Activated naive CD8-positive, alpha-beta T cell (primary cell): ENCODE results near the gene ZNF655.
"Not testable (repeated sequence)": the region's sequence is repeated elsewhere in the genome, so short reads cannot be mapped to it uniquely, and the experiment has no call there.

Experiments used
- H3K27ac Mint-ChIP-seq: one replicate; pipeline ENCODE4 v1.8.0; 2021; ENCODE audit warnings: mixed read lengths
- H3K27me3 Mint-ChIP-seq: one replicate; pipeline ENCODE4 v1.8.0; 2021; ENCODE audit warnings: mixed read lengths
- H3K36me3 Mint-ChIP-seq: one replicate; pipeline ENCODE4 v1.8.0; 2021; ENCODE audit warnings: mixed read lengths
- H3K4me1 Mint-ChIP-seq: one replicate; pipeline ENCODE4 v1.8.0; 2021; ENCODE audit warnings: low read depth, mixed read lengths
- H3K4me3 Mint-ChIP-seq: one replicate; pipeline ENCODE4 v1.8.0; 2021; ENCODE audit warnings: mild to moderate bottlenecking, mixed read lengths
- H3K9me3 Mint-ChIP-seq: one replicate; pipeline ENCODE4 v1.8.0; 2021; ENCODE audit warnings: low read depth, mixed read lengths

Gene ZNF655

DNA sequence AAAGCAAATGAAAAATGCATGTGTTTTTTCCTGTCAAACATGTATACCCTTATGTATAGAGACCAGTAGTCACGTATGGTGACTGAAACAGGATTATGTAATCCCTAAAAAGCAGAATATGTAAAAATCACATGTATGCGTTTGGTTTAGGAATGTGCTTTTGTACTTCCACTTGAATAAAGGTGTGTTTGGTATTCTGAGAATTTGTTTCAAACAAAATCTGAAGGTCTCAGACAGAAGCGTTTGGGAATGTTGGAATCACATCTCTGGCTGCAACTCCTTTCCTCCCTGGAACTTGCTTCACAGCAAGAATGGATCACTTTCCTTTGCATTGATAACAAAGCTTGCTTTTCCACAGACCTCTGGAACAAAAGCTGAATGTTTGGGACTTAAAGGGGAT, 17.8 kb downstream of the ZNF655 start:
- peaks cover 5% of the 10 kb centered on the region for H3K36me3 Mint-ChIP-seq
- no peak overlapping the region for H3K4me3 Mint-ChIP-seq
- peaks cover 15% of the 10 kb centered on the region for H3K4me1 Mint-ChIP-seq
- no peaks in the 10 kb centered on the region for H3K9me3 Mint-ChIP-seq
- no peaks in the 10 kb centered on the region for H3K27me3 Mint-ChIP-seq
- no peak overlapping the region for H3K27ac Mint-ChIP-seq

DNA sequence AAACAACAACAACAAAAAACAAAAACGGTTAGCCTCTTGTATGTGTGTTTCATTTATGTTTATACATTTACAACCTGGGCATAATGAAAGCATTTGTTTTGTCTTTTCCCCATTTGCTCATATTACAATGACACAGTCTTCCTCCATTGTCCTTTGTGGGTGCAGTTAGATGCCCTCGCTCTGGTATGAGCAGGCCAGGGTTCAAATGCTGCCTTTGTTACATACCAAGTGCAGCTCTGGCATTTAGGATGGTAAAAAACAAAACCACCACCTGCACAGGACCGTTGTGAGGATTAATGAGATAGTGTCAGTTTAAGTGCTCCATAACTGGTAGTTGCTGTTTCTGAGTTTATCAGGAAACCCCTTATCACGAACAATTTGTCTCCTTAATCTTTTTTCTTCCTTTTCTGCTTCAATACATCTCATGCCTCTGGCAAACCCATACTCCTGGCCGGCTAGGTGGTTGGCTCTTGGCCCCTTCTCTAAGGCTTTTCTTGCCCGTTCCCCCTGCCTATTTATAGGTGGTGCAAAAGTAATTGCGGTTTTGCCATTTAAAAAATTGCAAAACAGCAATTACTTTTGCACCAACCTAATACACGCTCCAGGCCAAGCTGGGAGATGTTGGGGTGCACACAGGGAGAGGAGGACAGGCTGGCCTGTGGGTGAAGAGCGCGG, 21.0 kb downstream of the ZNF655 start:
- Mint-ChIP-seq H3K9me3 (no peaks in the 10 kb centered on the region), H3K27me3 (no peaks in the 10 kb centered on the region), H3K36me3 (no peaks in the 10 kb centered on the region), H3K4me1 (peaks cover 18% of the 10 kb centered on the region), H3K4me3 (peak overlapping the region; percentile 90), H3K27ac (peak overlapping the region; percentile 64)

DNA sequence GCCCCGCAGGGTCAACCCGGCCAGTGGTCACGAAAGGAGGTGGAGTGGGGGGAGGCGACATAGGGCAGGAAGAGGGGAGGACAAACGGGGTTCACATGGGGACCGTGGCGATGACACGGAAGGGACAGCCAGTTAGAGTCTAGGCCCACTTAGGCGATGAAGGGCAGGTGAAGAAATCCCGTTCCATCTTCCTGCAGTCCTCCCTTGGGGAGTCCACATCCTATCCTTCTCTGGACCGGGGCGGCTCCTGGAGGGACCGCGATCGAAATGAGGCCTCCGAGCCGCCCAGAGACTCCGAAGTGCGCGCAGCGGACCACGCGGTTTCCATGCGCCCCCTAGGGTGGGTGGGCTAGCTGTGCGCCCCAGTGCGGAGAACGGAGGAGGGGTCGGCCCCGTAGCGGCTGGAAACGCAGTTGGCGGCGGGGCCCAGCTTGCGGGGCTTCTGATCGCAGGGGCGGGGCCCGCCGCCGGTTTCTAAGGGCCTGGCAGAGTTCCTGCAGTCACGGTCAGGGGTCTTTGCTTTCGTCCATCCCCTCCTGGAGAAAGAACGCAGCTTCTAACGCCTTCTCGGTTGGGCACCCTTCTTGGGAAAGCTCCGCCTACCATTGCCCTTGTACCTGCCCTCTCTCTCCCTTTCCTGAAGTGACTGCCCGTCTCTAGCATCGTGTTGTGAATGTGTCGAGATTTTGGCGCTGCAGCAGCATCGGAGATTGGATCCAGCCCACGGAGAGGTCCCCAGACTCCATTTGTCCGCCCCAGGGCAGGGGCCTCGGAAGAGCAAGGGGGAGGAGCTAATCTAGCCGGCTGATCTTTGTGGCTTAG, 21.7 kb downstream of the ZNF655 start:
- Mint-ChIP-seq H3K9me3 (no peaks in the 10 kb centered on the region), H3K4me3 (peak overlapping the region; percentile 90), H3K4me1 (peaks cover 18% of the 10 kb centered on the region), H3K36me3 (no peaks in the 10 kb centered on the region), H3K27me3 (no peaks in the 10 kb centered on the region), H3K27ac (peak overlapping the region; percentile 96)

DNA sequence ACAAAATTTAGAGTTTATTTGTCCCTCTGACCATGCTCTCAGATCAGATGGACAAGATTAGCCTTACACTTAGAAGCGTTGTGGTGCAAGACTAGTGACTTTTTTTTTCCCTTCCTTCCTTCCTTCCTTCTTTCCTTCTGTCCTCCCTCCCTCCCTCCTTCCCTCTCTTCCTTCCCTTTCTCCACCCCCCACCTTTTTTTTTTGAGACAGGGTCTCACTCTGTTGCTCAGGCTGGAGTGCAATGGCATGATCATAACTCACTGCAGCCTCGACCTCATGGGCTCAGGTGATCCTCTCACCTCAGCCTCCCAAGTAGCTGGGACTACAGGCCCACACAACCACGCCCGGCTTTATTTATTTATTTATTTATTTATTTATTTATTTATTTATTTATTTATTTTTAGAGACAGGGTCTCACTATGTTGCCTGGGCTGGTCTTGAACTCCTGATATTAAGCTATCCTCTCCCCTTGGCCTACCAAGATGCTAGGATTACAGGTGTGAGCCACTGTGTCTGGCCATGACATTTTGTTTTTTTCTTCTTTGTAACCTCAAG, 22.4 kb downstream of the ZNF655 start:
- not testable (repeated sequence) for H3K9me3 Mint-ChIP-seq, H3K27me3 Mint-ChIP-seq, H3K36me3 Mint-ChIP-seq
- H3K27ac Mint-ChIP-seq = peak overlapping the region; percentile 96
- peak overlapping the region; percentile 90 for H3K4me3 Mint-ChIP-seq
- peaks cover 18% of the 10 kb centered on the region for H3K4me1 Mint-ChIP-seq

DNA sequence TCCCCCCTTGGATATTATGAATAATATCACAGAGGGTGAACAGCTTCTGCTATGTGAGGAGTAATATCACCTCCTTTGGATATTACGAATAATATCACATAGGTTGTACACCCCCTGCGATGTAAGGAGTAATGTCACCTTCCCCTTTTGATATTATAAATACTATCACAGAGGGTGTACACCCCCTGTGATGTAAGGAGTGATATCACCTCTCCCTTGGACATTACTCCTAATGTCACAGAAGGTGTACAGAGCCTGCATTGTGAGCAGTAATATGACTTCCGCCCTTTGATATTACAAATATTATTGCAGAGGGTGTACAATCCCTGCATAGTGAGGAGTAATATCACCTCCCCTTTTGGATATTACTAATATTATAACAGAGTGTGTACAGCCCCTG, 30.4 kb downstream of the ZNF655 start:
- Mint-ChIP-seq H3K36me3 (no peaks in the 10 kb centered on the region), H3K4me3 (no peak overlapping the region), H3K9me3 (no peaks in the 10 kb centered on the region), H3K27me3 (no peaks in the 10 kb centered on the region), H3K4me1 (no peaks in the 10 kb centered on the region), H3K27ac (no peak overlapping the region)

DNA sequence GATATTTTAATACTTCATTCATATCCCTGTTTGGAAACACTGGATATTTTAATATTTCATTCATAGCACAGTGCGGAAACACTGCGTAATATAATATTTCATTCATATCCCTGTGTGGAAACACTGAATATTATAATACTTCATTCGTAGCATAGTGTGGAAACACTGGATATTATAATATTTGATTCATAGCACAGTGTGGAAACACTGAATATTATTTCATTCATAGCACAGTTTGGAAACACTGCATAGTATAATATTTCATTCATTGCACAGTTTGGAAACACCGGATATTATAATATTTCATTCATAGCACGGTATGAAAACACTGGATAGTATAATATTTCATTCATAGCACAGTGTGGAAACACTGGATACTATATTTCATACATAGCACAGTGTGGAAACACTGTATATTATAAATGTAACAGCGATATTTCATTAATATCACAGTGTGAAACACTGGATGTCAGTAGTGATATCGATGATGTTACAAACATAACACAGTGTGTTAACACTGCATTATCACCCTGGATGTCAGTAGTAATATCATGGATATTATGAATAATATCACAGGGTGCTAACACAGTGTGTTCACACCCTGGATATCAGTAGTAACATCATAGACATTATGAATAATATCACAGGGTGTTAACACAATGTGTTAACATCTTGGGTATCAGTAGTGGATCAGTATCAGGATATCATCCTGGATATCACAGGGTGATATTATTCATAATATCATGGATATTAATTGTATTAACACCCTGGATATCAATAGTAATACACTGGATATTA, 36.7 kb downstream of the ZNF655 start:
- H3K27me3 Mint-ChIP-seq = no peaks in the 10 kb centered on the region
- no peaks in the 10 kb centered on the region for H3K4me1 Mint-ChIP-seq
- no peak overlapping the region for H3K4me3 Mint-ChIP-seq
- H3K27ac Mint-ChIP-seq = no peak overlapping the region
- H3K9me3 Mint-ChIP-seq = no peaks in the 10 kb centered on the region
- H3K36me3 Mint-ChIP-seq = no peaks in the 10 kb centered on the region

DNA sequence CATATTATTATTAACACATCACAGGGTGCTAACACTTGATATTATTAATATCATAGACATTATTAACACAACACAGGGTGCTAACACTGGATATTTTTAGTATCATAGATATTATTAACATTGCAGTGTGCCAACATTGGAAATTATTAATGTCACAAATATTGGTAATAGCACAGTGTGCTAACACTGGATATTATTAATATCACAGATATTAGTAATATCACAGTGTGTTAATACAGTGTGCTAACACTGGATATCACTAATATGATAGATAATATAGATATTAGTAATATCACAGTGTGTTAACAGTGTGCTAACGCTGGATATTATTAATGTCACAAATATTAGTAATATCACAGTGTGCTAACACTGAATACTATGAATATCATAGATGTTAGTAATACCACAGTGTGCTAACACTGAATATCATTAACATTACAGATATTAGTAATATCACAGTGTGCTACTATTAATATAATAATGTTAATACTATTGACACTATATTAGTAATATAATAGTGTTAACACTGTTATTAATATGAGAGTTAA, 38.0 kb downstream of the ZNF655 start:
- H3K9me3 Mint-ChIP-seq = no peaks in the 10 kb centered on the region
- H3K27me3 Mint-ChIP-seq = no peaks in the 10 kb centered on the region
- no peaks in the 10 kb centered on the region for H3K36me3 Mint-ChIP-seq
- no peak overlapping the region for H3K27ac Mint-ChIP-seq
- H3K4me1 Mint-ChIP-seq = no peaks in the 10 kb centered on the region
- H3K4me3 Mint-ChIP-seq = no peak overlapping the region

DNA sequence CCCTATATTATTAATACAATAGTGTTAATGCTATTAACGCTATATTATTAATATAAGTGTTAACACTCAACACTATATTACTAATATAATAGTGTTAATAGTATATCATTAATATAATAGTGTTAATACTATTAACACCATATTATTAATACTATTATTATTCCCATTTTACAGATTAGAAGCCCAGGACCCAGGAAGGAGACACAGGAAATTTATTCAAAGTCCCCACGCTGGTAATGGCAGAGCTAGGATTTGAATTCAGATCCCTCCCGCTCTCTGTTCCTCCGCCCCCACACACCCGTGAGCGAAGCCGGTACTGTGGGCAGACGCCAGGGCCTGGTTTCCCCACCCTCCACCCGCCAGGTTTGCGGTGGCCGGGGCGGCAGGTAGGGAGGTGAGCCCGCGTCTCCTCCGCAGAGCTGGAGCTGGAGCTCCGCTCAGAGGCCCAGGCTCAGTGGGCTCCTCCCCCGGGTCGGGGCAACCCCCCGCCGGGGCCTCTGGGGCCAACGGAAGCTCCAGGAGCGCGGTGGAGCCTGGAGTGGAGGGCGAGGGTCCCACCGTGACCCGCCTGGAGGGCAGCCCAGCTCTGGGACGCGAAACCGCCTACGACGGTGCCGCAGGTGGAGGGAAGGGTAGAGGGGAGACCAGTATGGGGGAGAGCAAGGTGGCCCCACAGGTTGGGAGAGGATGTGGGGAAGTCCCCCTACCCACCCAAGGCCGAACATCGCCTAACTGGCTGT, 39.5 kb downstream of the ZNF655 start, which contains the start of gene TMEM225B:
Gene TMEM225B, plus strand, starts transcription at position 506 of the 740 bp plus-strand sequence. CDS start 6,122 bp downstream, outside the sequence.
- Mint-ChIP-seq H3K27me3 (no peaks in the 10 kb centered on the region), H3K36me3 (no peaks in the 10 kb centered on the region), H3K27ac (no peak within 1 kb of the TSS), H3K4me3 (no peak within 1 kb of the TSS), H3K9me3 (no peaks in the 10 kb centered on the region), H3K4me1 (peaks cover 2% of the 10 kb centered on the region)

DNA sequence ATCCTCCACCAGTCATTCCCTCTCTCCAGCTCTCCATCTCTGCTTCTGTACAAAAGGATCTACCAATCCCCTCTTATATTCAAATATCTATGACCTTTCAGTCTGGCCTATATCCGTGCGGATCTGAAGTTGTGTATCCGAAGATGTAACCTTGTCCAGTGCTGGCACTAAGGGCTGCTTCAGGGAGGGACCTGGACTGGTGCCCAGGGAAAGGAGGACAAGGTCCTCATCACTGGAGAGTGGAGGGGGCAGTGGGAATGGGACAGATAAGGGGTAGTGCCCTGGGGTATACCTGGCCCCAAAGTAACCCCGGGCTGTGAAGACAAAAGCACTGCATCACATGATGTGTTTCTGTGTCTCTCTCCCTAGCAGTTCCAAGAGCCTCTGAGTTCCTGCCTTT, 41.4 kb downstream of the ZNF655 start:
- H3K4me3 Mint-ChIP-seq = no peak overlapping the region
- no peaks in the 10 kb centered on the region for H3K36me3 Mint-ChIP-seq
- H3K27ac Mint-ChIP-seq = no peak overlapping the region
- H3K4me1 Mint-ChIP-seq = peaks cover 2% of the 10 kb centered on the region
- H3K9me3 Mint-ChIP-seq = no peaks in the 10 kb centered on the region
- H3K27me3 Mint-ChIP-seq = no peaks in the 10 kb centered on the region

DNA sequence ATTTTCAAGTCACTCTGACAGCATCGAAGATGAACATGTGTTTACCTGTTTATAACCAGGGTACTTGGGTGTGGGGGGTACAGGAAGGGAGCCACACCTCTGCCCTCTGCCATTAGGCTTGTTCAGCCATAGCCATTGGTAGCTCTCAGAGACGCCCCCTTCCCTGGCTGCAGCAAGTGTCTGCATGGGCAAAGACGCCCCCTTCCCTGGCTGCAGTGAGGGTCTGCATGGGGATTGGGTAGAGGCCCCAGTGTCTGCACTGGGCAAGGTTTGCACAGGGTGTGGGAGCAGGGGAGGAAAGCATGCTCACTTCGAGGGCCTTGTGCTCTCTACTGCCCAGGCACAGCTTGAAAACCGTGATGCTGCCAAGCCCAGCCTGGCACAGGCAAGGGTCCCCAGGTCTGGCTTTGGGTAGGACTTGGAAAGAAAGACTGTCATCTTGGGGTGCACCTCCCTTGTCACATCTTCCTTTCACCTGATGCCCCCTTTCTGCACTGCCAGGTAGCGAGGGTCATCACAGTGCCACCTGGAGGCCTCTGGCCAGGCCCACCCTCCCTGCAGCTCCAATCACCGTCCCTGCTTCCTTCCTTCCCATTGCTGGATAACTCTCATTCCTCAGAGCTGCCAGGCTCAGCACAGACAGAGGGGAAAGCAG, 43.3 kb downstream of the ZNF655 start:
- Mint-ChIP-seq H3K36me3 (no peaks in the 10 kb centered on the region), H3K4me1 (peaks cover 2% of the 10 kb centered on the region), H3K27me3 (no peaks in the 10 kb centered on the region), H3K4me3 (no peak overlapping the region), H3K27ac (no peak overlapping the region), H3K9me3 (no peaks in the 10 kb centered on the region)

DNA sequence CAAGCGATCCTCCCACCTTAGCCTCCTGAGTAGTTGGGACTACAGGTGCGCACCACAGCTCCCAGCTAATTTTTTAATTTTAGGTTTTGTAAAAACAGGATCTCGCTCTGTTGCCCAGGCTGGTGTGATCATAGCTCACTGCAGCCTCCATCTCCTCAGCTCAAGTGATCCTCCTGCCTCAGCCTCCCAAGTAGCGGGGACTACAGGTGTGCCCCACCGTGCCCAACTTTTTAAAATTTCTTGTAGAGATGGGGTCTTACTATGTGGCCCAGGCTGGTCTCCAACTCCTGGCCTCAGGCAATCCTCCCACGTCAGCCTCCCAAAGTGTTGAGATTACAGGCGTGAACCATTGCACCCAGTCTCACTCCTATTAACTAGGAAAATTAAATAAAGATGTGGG, 47.1 kb downstream of the ZNF655 start:
- Mint-ChIP-seq H3K27me3 (no peaks in the 10 kb centered on the region), H3K36me3 (no peaks in the 10 kb centered on the region), H3K4me1 (peaks cover 2% of the 10 kb centered on the region), H3K4me3 (no peak overlapping the region), H3K27ac (no peak overlapping the region), H3K9me3 (no peaks in the 10 kb centered on the region)

DNA sequence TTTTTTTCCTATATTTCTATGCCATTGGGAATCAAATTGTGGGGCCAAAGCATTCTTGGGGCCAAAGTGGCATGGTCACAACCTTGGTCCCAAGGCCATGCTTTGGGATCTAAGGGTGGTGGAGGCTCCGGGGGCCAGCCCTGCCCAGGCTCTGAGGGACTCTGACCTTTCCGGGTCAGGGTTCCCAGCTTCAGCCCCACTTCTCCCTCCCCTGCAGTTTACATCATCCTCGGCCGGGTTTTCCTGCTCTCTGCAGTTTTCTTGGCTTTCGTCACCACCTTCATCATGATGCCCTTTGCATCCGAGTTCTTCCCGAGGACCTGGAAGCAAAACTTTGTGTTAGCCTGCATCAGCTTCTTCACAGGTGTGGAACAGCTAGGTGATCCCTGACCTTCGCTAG, 48.1 kb downstream of the ZNF655 start:
- Mint-ChIP-seq H3K9me3 (no peaks in the 10 kb centered on the region), H3K4me3 (no peak overlapping the region), H3K27me3 (no peaks in the 10 kb centered on the region), H3K36me3 (no peaks in the 10 kb centered on the region), H3K27ac (no peak overlapping the region), H3K4me1 (peaks cover 2% of the 10 kb centered on the region)

DNA sequence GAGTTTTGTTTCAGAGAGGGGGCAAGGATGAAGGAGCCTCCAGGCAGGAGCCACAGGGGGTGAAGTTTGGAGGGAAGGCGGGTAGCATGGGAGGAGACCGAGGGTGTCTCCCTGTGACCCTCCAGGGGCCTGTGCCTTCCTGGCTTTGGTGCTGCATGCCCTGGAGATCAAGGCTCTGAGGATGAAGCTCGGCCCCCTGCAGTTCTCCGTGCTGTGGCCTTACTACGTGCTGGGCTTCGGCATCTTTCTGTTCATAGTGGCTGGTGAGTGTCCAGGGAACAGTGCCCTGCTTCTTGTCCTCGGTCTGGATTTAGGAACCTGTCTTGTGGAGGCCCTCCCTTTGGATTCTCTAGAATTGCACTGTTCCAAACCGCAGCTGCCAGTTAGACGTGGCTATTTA, 49.1 kb downstream of the ZNF655 start:
- Mint-ChIP-seq H3K4me1 (peaks cover 2% of the 10 kb centered on the region), H3K36me3 (no peaks in the 10 kb centered on the region), H3K9me3 (no peaks in the 10 kb centered on the region), H3K4me3 (no peak overlapping the region), H3K27ac (no peak overlapping the region), H3K27me3 (no peaks in the 10 kb centered on the region)

DNA sequence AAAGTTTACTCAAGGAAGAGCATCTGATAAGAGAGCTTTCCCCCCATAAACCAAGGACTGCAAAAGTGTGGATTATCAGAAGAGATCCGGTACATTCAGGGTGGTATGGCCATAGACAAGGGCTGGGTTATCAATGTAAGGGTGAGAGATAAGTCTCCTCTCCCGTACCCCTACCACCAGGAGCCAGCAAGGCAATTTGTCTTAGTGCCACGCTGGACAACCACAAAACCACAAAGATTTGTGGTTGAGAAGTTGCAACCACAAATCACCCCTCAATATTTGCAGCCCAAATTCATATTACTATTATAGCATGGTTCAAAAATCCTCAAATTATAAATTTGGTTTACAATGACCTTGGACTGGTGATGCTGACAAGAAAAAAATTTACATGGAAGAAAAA, 56.1 kb downstream of the ZNF655 start:
- no peaks in the 10 kb centered on the region for H3K9me3 Mint-ChIP-seq
- H3K4me3 Mint-ChIP-seq = no peak overlapping the region
- no peaks in the 10 kb centered on the region for H3K27me3 Mint-ChIP-seq
- H3K36me3 Mint-ChIP-seq = peaks cover 13% of the 10 kb centered on the region
- peaks cover 37% of the 10 kb centered on the region for H3K4me1 Mint-ChIP-seq
- H3K27ac Mint-ChIP-seq = peak overlapping the region; percentile 35
